HepG2 (cell line): Measurements from ENCODE around the gene QDPR. TPM values are rescaled to one million over a fixed set of nuclear protein-coding genes. Genes with fewer than 3 reads are reported as not detected.
A peak's percentile ranks its signal among the peaks of the same experiment; 100 is the strongest.

Experiments used
- CBX1 ChIP-seq: IDR thresholded peaks from one replicate; pipeline ENCODE4 v1.6.1; 2016; ENCODE audit warnings: antibody characterized with exemption, low read depth
- HBP1 ChIP-seq: IDR thresholded peaks from 2 replicates; pipeline ENCODE4 v1.6.1; 2016; ENCODE audit warnings: low read depth, control low read depth
- HOXA3 ChIP-seq: sonication (generic); formaldehyde crosslinking; IDR thresholded peaks from 2 replicates; pipeline ENCODE4 v1.5.0; 2020; ENCODE audit warnings: missing genetic modification reagents
- JARID2 ChIP-seq: sonication (generic); formaldehyde crosslinking; IDR thresholded peaks from 2 replicates; pipeline ENCODE4 v1.8.1; 2023; ENCODE audit warnings: missing genetic modification reagents, inconsistent platforms; ENCODE audit not compliant: insufficient replicate concordance
- NBN ChIP-seq: fragments of 450-650 bp; conservative IDR thresholded peaks from 2 replicates; pipeline ENCODE4 v1.6.1; 2017
- NFATC3 ChIP-seq: sonication (generic); formaldehyde crosslinking; IDR thresholded peaks from 2 replicates; pipeline ENCODE4 v1.5.1; 2020; ENCODE audit warnings: mild to moderate bottlenecking, missing genetic modification reagents
- NFRKB ChIP-seq: fragments of 450-650 bp; IDR thresholded peaks from 2 replicates; pipeline ENCODE4 v1.6.1; 2017
- NFYB ChIP-seq: sonication (generic); formaldehyde crosslinking; IDR thresholded peaks from 2 replicates; pipeline ENCODE4 v1.4.0; 2020; ENCODE audit warnings: missing genetic modification reagents
- RFXANK ChIP-seq: IDR thresholded peaks from 2 replicates; pipeline ENCODE4 v1.6.1; 2016
- SKIL ChIP-seq: sonication (generic); formaldehyde crosslinking; IDR thresholded peaks from 2 replicates; pipeline ENCODE4 v1.8.0; 2022; ENCODE audit warnings: missing genetic modification reagents, mild to moderate bottlenecking, moderate library complexity, borderline replicate concordance
- SOX13 ChIP-seq, 3 experiments: fragments of 450-650 bp in 1 of 3; sonication (generic) in 1 of 3; formaldehyde crosslinking in 1 of 3; IDR thresholded peaks in 2 of 3; conservative IDR thresholded peaks in 1 of 3; 2 replicates each; pipeline versions ENCODE4 v1.5.0 to v1.6.1; 2016 to 2020; ENCODE audit warnings: antibody characterized with exemption in 1 of 3, mild to moderate bottlenecking in 1 of 3, missing compliant biosample characterization in 1 of 3, missing genetic modification reagents in 1 of 3, moderate library complexity in 1 of 3
- THAP7 ChIP-seq: sonication (generic); formaldehyde crosslinking; IDR thresholded peaks from 2 replicates; pipeline ENCODE4 v1.8.1; 2023; ENCODE audit warnings: mild to moderate bottlenecking, missing genetic modification reagents
- ZBTB44 ChIP-seq: sonication (generic); formaldehyde crosslinking; IDR thresholded peaks from 2 replicates; pipeline ENCODE4 v1.4.0; 2020; ENCODE audit warnings: missing genetic modification reagents
- ZNF232 ChIP-seq: sonication (generic); formaldehyde crosslinking; IDR thresholded peaks from 2 replicates; pipeline ENCODE4 v1.4.0; 2020; ENCODE audit warnings: missing genetic modification reagents, borderline replicate concordance
- ZNF646 ChIP-seq: sonication (generic); formaldehyde crosslinking; IDR thresholded peaks from 2 replicates; pipeline ENCODE4 v1.9.0; 2021; ENCODE audit warnings: mild to moderate bottlenecking, missing genetic modification reagents
- ZNF674 ChIP-seq: sonication (generic); formaldehyde crosslinking; IDR thresholded peaks from 2 replicates; pipeline ENCODE4 v1.5.0; 2020; ENCODE audit warnings: low read depth, mild to moderate bottlenecking, missing genetic modification reagents
- ZNF878 ChIP-seq: sonication (generic); formaldehyde crosslinking; IDR thresholded peaks from 2 replicates; pipeline ENCODE4 v1.8.1; 2023; ENCODE audit warnings: mild to moderate bottlenecking, missing genetic modification reagents, moderate library complexity
- polyA plus RNA-seq, 8 experiments: library from polyadenylated mRNA; depleted of rRNA in 3 of 8; stranded (reverse) in 7 of 8; unstranded in 1 of 8; fragments of >200 nt; fragmentation: Illumina TruSeq in 4 of 8; extraction: Trizol in 4 of 8; gene quantifications; 2 replicates each; pipeline versions ENCODE4 v1.2.1 to v1.2.3, GENCODE V29; 2011 to 2016; ENCODE audit warnings: low read depth in 4 of 8, missing spikeins in 1 of 8, mixed read lengths in 1 of 8; ENCODE audit not compliant: insufficient read depth in 1 of 8
- total RNA-seq, 5 experiments: library from RNA; depleted of rRNA; stranded (reverse); fragments of >200 nt; fragmentation: Illumina TruSeq; extraction: Trizol; gene quantifications; 2 replicates each; pipeline ENCODE4 v1.2.3, GENCODE V29; 2016; ENCODE audit warnings: low read depth in 1 of 5

Gene QDPR
- total and polyA plus RNA-seq, 2 of the 13 experiments (the other 11 are each of a cell fraction or from before 2014, with no cell fraction given): 9.9 to 95.5 TPM

GRCh38 chr4:17511509-17511949, 361 bp downstream of the QDPR start (continued):
- TF ChIP-seq THAP7 (CRISPR knock-in tag) (no peak), NFATC3 (CRISPR knock-in tag) (no peak), NFRKB (no peak), JARID2 (CRISPR knock-in tag) (no peak), SKIL (no peak), NFYB (no peak), HOXA3 (CRISPR knock-in tag) (no peak), SOX13 (IDR thresholded peaks at IDR 0.05) (no peak), SOX13 (CRISPR knock-in tag; conservative IDR thresholded peaks at IDR 0.05 in 1 of 2, IDR thresholded peaks at IDR 0.05 in 1 of 2) (no peak), ZNF674 (CRISPR knock-in tag) (no peak), ZNF878 (CRISPR knock-in tag) (peak; percentile 64; the same call in 1 of the 2 replicates), NBN (no peak), RFXANK (no peak), HBP1 (peak; percentile 53; the same call in 1 of the 2 replicates), ZBTB44 (CRISPR knock-in tag) (no peak), ZNF646 (CRISPR knock-in tag) (no peak), ZNF232 (CRISPR knock-in tag) (0 out of 2 replicates have a peak, but pooled peaks have one; percentile 29), CBX1 (no peak)
